Gastrocnemius medialis (tissue), 4 donors: ENCODE results near the gene RIPK4. TPM values are rescaled to one million over a fixed set of nuclear protein-coding genes. Genes with fewer than 3 reads are reported as not detected.

ENCODE experiments used
- ATAC-seq, 2 donors: fragments of 150-250 bp; one replicate each; pipeline ENCODE4 v1.9.1; 2016
- DNase-seq, 2 donors: peaks; one replicate each; pipeline ENCODE4 v3.0.0-alpha.2; 2019
- H3K27ac ChIP-seq, 4 donors: fragments of 200-600 bp; sonication (generic); 1 replicate in 1 of 4; 2 replicates in 3 of 4; pipeline ENCODE4 v1.5.1; 2016 to 2018; ENCODE audit warnings: mild to moderate bottlenecking in 2 of 4, moderate library complexity in 1 of 4
- H3K27me3 ChIP-seq, 3 donors: fragments of 200-600 bp; sonication (generic) in 2 of 3; 1 replicate in 1 of 3; 2 replicates in 2 of 3; pipeline versions ENCODE4 v1.5.1 to v1.6.0; 2016 to 2019; ENCODE audit warnings: mild to moderate bottlenecking in 1 of 3, moderate library complexity in 1 of 3
- H3K36me3 ChIP-seq, 2 donors: fragments of 200-600 bp; sonication (generic) in 1 of 2; one replicate each; pipeline ENCODE4 v1.5.1; 2017 to 2018
- H3K4me1 ChIP-seq, 2 donors: fragments of 200-600 bp; sonication (generic) in 1 of 2; one replicate each; pipeline ENCODE4 v1.5.1; 2016 to 2017; ENCODE audit warnings: mild to moderate bottlenecking in 2 of 2
- H3K4me3 ChIP-seq, 4 donors: fragments of 200-600 bp; sonication (generic) in 3 of 4; 1 replicate in 1 of 4; 2 replicates in 3 of 4; pipeline ENCODE4 v1.5.1; 2016 to 2019; ENCODE audit warnings: mild to moderate bottlenecking in 2 of 4
- H3K9me3 ChIP-seq, 3 donors: fragments of 200-600 bp; sonication (generic) in 2 of 3; 1 replicate in 1 of 3; 2 replicates in 2 of 3; pipeline ENCODE4 v1.5.1; 2016 to 2019
- CTCF ChIP-seq, 5 experiments: fragments of 450-650 bp in 3 of 5; fragments of 200-600 bp in 2 of 5; sonication (generic) in 2 of 5; IDR thresholded peaks in 4 of 5; conservative IDR thresholded peaks in 1 of 5; 1 replicate in 4 of 5; 2 replicates in 1 of 5; pipeline ENCODE4 v1.5.1; 2016 to 2019; ENCODE audit warnings: antibody characterized with exemption in 5 of 5, mild to moderate bottlenecking in 3 of 5, moderate library complexity in 3 of 5
- POLR2A ChIP-seq, 2 donors: fragments of 450-650 bp; IDR thresholded peaks; one replicate each; pipeline ENCODE4 v1.6.1; 2017; ENCODE audit warnings: antibody characterized with exemption in 2 of 2, mild to moderate bottlenecking in 2 of 2, moderate library complexity in 2 of 2
- in situ Hi-C, 4 donors: fragments of 200-750 bp; cut with MboI; loops; one replicate each; pipeline versions ENCODE4 v1.15.0 to v1.8.0; 2017; ENCODE audit warnings: low sequenced_read_pairs in 4 of 4
- intact Hi-C: fragments of 100-400 bp; cut with DNase I; formaldehyde crosslinking; loops from one replicate; pipeline ENCODE4 v1.15.1; 2023; ENCODE audit warnings: low total_unique reads
- total RNA-seq, 4 donors: library from RNA; depleted of rRNA; stranded (reverse); fragments of >200 nt; gene quantifications; one replicate each; pipeline versions ENCODE4 v1.1.0 to v1.2.3, GENCODE V29; 2016

Gene RIPK4
- total RNA-seq, 4 donors from 2014 or later, result 0.04 to 0.07 TPM; not detected in 2

GRCh38 chr21:41806773-41807172 lies 39.9 kb upstream of the RIPK4 start:
- Histone ChIP-seq H3K4me1 (peaks cover 7 to 10% of the 10 kb centered on the region in 2 donors), H3K4me3 (no peak overlapping the region), H3K27me3 (no peaks in the 10 kb centered on the region), H3K36me3 (peaks cover 0 to 19% of the 10 kb centered on the region in 2 donors), H3K27ac (no peak overlapping the region), H3K9me3 (no peaks in the 10 kb centered on the region)
- intact Hi-C loops, result no loop called here
- ATAC-seq (no peak), DNase-seq (no peak)
- TF ChIP-seq POLR2A (IDR thresholded peaks at IDR 0.05) (no peak), CTCF (IDR thresholded peaks at IDR 0.05 in 4 of 5, conservative IDR thresholded peaks at IDR 0.05 in 1 of 5) (no peak)
- in situ Hi-C loops, result loop anchor here in 1 of 4 donors (25.0 kb wide), 1 partner anchor 306 kb away; no protein-coding TSS in a partner anchor

GRCh38 chr21:41805643-41806042 lies 38.8 kb upstream of the RIPK4 start:
- in situ Hi-C loops, result loop anchor here in 1 of 4 donors (25.0 kb wide), 1 partner anchor 307 kb away; no protein-coding TSS in a partner anchor
- intact Hi-C loops, result no loop called here
- no peaks in the 10 kb centered on the region for H3K27me3 ChIP-seq
- no peak overlapping the region for H3K4me3 ChIP-seq
- no peak for DNase-seq
- no peak for ATAC-seq
- H3K4me1 ChIP-seq, result peaks cover 7 to 10% of the 10 kb centered on the region in 2 donors
- H3K27ac ChIP-seq, result no peak overlapping the region
- H3K9me3 ChIP-seq, result no peaks in the 10 kb centered on the region
- H3K36me3 ChIP-seq, result peaks cover 0 to 23% of the 10 kb centered on the region in 2 donors
- TF ChIP-seq CTCF (IDR thresholded peaks at IDR 0.05 in 4 of 5, conservative IDR thresholded peaks at IDR 0.05 in 1 of 5), result no peak
- no peak for TF ChIP-seq POLR2A (IDR thresholded peaks at IDR 0.05)

GRCh38 chr21:41805038-41805437 lies 38.2 kb upstream of the RIPK4 start:
- DNase-seq, result no peak
- TF ChIP-seq CTCF (IDR thresholded peaks at IDR 0.05 in 4 of 5, conservative IDR thresholded peaks at IDR 0.05 in 1 of 5) (no peak), POLR2A (IDR thresholded peaks at IDR 0.05) (no peak)
- in situ Hi-C loops (loop anchor here in 1 of 4 donors (25.0 kb wide), 1 partner anchor 307 kb away; no protein-coding TSS in a partner anchor), intact Hi-C loops (no loop called here)
- Histone ChIP-seq H3K4me1 (peaks cover 7 to 10% of the 10 kb centered on the region in 2 donors), H3K27ac (no peak overlapping the region), H3K36me3 (peaks cover 0 to 22% of the 10 kb centered on the region in 2 donors), H3K27me3 (no peaks in the 10 kb centered on the region), H3K4me3 (no peak overlapping the region), H3K9me3 (no peaks in the 10 kb centered on the region)
- no peak for ATAC-seq

- intact Hi-C loops (no loop called here), in situ Hi-C loops (loop anchor here in 1 of 4 donors (25.0 kb wide), 1 partner anchor 308 kb away; no protein-coding TSS in a partner anchor)
- no peak for TF ChIP-seq POLR2A (IDR thresholded peaks at IDR 0.05)
- TF ChIP-seq CTCF (IDR thresholded peaks at IDR 0.05 in 4 of 5, conservative IDR thresholded peaks at IDR 0.05 in 1 of 5), result no peak
- H3K9me3 ChIP-seq, result no peaks in the 10 kb centered on the region
- peaks cover 0 to 22% of the 10 kb centered on the region in 2 donors for H3K36me3 ChIP-seq
- no peak for DNase-seq
- no peaks in the 10 kb centered on the region for H3K27me3 ChIP-seq
- peaks cover 7 to 10% of the 10 kb centered on the region in 2 donors for H3K4me1 ChIP-seq
- H3K4me3 ChIP-seq, result no peak overlapping the region
- ATAC-seq, result no peak
- H3K27ac ChIP-seq, result no peak overlapping the region
These were observed 37.5 kb upstream of the RIPK4 start for GRCh38 chr21:41804381-41804780.

GRCh38 chr21:41803316-41803715 lies 36.5 kb upstream of the RIPK4 start:
- intact Hi-C loops, result no loop called here
- ATAC-seq, result no peak

More at GRCh38 chr21:41803316-41803715, 36.5 kb upstream of the RIPK4 start:
- no peak for DNase-seq
- TF ChIP-seq POLR2A (IDR thresholded peaks at IDR 0.05), result no peak
- no peak for TF ChIP-seq CTCF (IDR thresholded peaks at IDR 0.05 in 4 of 5, conservative IDR thresholded peaks at IDR 0.05 in 1 of 5)
- Histone ChIP-seq H3K27me3 (no peaks in the 10 kb centered on the region), H3K4me1 (peaks cover 7 to 10% of the 10 kb centered on the region in 2 donors), H3K9me3 (no peaks in the 10 kb centered on the region), H3K36me3 (peaks cover 0 to 26% of the 10 kb centered on the region in 2 donors), H3K4me3 (no peak overlapping the region), H3K27ac (no peak overlapping the region)
- in situ Hi-C loops, result loop anchor here in 1 of 4 donors (25.0 kb wide), 1 partner anchor 309 kb away; no protein-coding TSS in a partner anchor
